Activated naive CD8-positive, alpha-beta T cell treated with anti-CD3 and anti-CD28 coated beads, Interleukin-2, amount 50 U/mL, for 24 hours (primary cell): ENCODE measurements around the gene MAP3K5.

Experiments used
- ATAC-seq: fragments of 150-1000 bp; cut with Tn5 transposase; one replicate; pipeline ENCODE4 v1.10.0; 2021
- DNase-seq: peaks from one replicate; pipeline ENCODE4 v3.0.0; 2021
- H3K27ac Mint-ChIP-seq: one replicate; pipeline ENCODE4 v1.8.0; 2021; ENCODE audit warnings: mild to moderate bottlenecking, mixed read lengths
- H3K27me3 Mint-ChIP-seq: one replicate; pipeline ENCODE4 v1.8.0; 2021; ENCODE audit warnings: mixed read lengths
- H3K36me3 Mint-ChIP-seq: one replicate; pipeline ENCODE4 v1.8.0; 2021; ENCODE audit warnings: low read depth, mixed read lengths
- H3K4me1 Mint-ChIP-seq: one replicate; pipeline ENCODE4 v1.8.0; 2021; ENCODE audit warnings: mixed read lengths
- H3K4me3 Mint-ChIP-seq: one replicate; pipeline ENCODE4 v1.8.0; 2021; ENCODE audit warnings: mild to moderate bottlenecking, moderate library complexity, mixed read lengths
- H3K9me3 Mint-ChIP-seq: one replicate; pipeline ENCODE4 v1.8.0; 2021; ENCODE audit warnings: mixed read lengths

MAP3K5 gene

DNA sequence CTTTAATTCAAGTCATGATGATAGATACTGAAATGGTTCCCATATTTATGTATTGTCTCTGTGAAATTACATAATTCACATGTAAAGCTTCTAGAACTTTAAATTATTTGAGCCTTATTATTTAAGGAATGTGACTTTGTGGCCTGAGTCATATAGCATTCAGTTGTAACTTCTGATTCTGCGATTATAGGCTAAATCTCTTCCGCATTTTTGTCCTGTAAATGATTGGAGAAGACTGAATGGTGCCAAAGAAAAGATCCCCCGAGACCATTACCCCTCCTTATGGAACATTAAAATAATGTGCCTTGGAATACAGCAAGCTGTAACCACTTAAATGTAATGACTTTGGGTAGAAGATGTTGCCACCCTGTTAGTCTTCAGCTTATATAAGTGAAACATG lies 178.8 kb downstream of the MAP3K5 start:
- H3K36me3 Mint-ChIP-seq: peaks cover 7% of the 10 kb centered on the region
- DNase-seq: no peak

DNA sequence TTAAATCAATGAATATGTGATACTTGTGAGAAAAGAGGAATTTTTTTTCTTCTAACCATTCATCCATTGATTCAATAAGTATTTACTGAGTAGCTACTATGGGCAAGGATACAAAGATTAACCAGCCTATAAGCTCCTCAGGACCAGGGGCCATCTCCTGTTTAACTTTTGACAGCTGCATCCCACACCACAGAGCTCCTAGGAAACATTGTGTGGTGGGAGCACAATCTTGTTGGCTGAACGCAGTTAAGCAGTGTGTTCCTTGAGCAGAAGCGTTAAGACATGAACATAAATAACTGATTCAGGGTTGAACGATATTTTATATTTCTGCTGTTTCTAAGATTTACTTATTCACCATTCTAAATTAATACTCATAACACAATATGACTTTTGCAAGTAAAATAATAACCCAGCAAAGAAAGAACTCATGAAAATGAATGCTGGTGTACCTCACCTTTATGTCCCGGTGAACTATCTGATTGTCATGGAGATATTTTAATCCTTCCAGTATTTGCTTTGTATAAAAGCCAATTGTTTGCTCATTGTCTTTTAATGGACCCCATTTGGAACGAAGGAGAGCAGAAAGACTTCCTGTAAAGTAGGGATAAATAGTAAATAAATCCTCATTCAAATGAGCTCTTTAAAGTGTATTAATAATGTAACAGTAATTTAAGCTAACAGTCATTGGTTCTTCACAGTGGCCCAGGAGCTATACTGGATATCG lies 179.4 kb downstream of the MAP3K5 start:
- H3K27me3 Mint-ChIP-seq: no peaks in the 10 kb centered on the region
- ATAC-seq (no peak), DNase-seq (no peak)
- H3K9me3 Mint-ChIP-seq: no peaks in the 10 kb centered on the region
- no peak overlapping the region for H3K27ac Mint-ChIP-seq
- peaks cover 7% of the 10 kb centered on the region for H3K36me3 Mint-ChIP-seq
- peaks cover 17% of the 10 kb centered on the region for H3K4me1 Mint-ChIP-seq
- no peak overlapping the region for H3K4me3 Mint-ChIP-seq

More for the DNA sequence above, 178.8 kb downstream of the MAP3K5 start:
- H3K4me1 Mint-ChIP-seq: peaks cover 13% of the 10 kb centered on the region
- no peak for ATAC-seq
- no peaks in the 10 kb centered on the region for H3K27me3 Mint-ChIP-seq
- H3K4me3 Mint-ChIP-seq: no peak overlapping the region
- H3K9me3 Mint-ChIP-seq: no peaks in the 10 kb centered on the region
- H3K27ac Mint-ChIP-seq: no peak overlapping the region

DNA sequence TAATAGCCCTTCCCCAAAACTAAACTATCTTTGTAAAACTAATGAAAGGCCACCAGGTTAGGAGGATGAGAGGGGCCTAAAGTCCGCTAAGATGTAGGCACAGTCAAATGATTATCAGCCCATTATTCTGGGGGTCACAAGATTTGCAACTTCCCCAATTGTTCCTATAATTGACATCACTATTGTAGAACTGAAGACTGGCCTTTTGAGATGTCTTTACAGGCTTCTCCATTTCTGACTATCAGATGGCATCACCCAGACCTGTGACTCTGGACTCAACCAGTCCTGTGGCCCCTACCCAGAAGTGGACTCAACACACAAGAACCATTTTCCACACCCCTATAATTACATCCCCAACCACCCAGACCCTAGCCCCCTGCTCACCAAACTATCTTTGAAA lies 180.5 kb downstream of the MAP3K5 start:
- H3K4me1 Mint-ChIP-seq: peaks cover 17% of the 10 kb centered on the region
- H3K27me3 Mint-ChIP-seq: no peaks in the 10 kb centered on the region
- no peak overlapping the region for H3K27ac Mint-ChIP-seq
- no peak for DNase-seq
- H3K36me3 Mint-ChIP-seq: peaks cover 7% of the 10 kb centered on the region
- no peaks in the 10 kb centered on the region for H3K9me3 Mint-ChIP-seq
- ATAC-seq: no peak
- no peak overlapping the region for H3K4me3 Mint-ChIP-seq

DNA sequence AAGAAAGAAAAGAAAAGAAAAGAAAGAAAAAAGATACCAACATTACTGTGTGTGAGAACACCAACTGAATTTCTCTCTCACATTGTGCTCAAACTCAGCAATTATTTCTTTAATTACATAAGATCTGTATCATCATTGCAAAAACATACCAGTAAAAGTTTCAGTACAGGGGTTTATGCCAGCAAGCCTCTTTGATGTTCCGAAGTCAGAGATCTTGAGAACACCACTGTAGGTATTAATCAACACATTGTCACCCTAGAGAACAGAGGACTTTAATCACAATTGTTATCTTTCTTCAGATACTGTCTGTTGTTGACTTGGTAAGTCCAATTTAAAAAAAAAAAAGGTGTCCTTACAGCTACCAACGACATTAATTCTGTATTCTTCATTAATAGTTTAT lies 181.1 kb downstream of the MAP3K5 start:
- DNase-seq (no peak), ATAC-seq (no peak)
- Mint-ChIP-seq H3K9me3 (no peaks in the 10 kb centered on the region), H3K27ac (no peak overlapping the region), H3K36me3 (peaks cover 7% of the 10 kb centered on the region), H3K4me1 (peaks cover 17% of the 10 kb centered on the region), H3K27me3 (no peaks in the 10 kb centered on the region), H3K4me3 (no peak overlapping the region)

DNA sequence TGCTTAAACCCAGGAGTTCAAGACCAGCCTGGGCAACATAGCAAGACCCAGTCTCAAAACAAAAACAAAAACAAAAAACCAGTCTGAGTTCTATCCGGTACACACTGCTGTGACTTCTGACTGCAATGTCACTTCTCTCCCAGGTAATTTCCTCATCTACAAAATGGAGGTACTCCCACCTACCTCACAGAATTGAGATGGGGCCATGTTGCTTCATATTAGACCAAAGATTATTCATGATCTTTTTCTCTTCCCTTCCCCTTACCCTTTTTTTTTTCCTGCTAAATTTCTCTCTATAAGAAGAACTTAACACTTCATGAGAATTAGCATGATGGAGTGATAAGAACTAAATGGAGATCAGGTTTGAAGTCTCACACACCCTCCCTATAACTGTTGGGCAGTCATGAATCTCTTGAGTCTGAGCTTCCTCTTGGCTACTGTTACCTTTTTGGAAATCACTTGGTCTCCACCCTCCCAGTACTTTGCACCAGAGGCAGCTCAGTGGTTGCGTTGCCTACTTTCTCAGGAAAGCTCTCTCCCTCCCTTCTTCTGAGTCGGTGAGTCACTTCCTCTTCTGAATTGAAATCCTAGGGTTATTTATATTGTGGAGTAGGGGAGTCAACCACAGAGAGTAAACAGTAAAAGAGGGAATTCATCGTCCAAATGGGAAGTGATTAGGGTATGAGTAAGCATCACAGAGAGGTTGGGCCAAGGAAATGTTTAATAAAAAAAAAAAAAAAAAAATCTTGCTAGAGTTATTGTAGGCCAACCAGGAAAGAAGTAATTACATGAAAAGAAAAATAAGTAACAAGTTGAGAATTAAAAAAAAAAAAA lies 182.2 kb downstream of the MAP3K5 start:
- no peaks in the 10 kb centered on the region for H3K9me3 Mint-ChIP-seq
- H3K27me3 Mint-ChIP-seq: no peaks in the 10 kb centered on the region
- peak overlapping the region; percentile 64 for H3K27ac Mint-ChIP-seq
- DNase-seq (no peak), ATAC-seq (no peak)
- no peak overlapping the region for H3K4me3 Mint-ChIP-seq
- peaks cover 7% of the 10 kb centered on the region for H3K36me3 Mint-ChIP-seq
- H3K4me1 Mint-ChIP-seq: peaks cover 17% of the 10 kb centered on the region

- no peak for DNase-seq
- Mint-ChIP-seq H3K4me3 (no peak overlapping the region), H3K27me3 (no peaks in the 10 kb centered on the region), H3K36me3 (peaks cover 9% of the 10 kb centered on the region), H3K9me3 (no peaks in the 10 kb centered on the region), H3K4me1 (peaks cover 17% of the 10 kb centered on the region), H3K27ac (no peak overlapping the region)
- no peak for ATAC-seq
Measured at GRCh38 chr6:136608991-136609390, 183.3 kb downstream of the MAP3K5 start.

GRCh38 chr6:136607932-136608772 lies 184.1 kb downstream of the MAP3K5 start:
- no peak overlapping the region for H3K4me3 Mint-ChIP-seq
- H3K36me3 Mint-ChIP-seq: peaks cover 13% of the 10 kb centered on the region
- no peaks in the 10 kb centered on the region for H3K9me3 Mint-ChIP-seq
- H3K27ac Mint-ChIP-seq: no peak overlapping the region
- peak; percentile 85 for DNase-seq
- ATAC-seq: peak; percentile 90
- H3K27me3 Mint-ChIP-seq: no peaks in the 10 kb centered on the region
- H3K4me1 Mint-ChIP-seq: peaks cover 17% of the 10 kb centered on the region

GRCh38 chr6:136607204-136607931 lies 184.9 kb downstream of the MAP3K5 start:
- no peaks in the 10 kb centered on the region for H3K9me3 Mint-ChIP-seq
- H3K4me3 Mint-ChIP-seq: no peak overlapping the region
- peaks cover 13% of the 10 kb centered on the region for H3K36me3 Mint-ChIP-seq
- no peaks in the 10 kb centered on the region for H3K27me3 Mint-ChIP-seq
- DNase-seq (no peak), ATAC-seq (no peak)
- H3K27ac Mint-ChIP-seq: no peak overlapping the region
- H3K4me1 Mint-ChIP-seq: peaks cover 17% of the 10 kb centered on the region

DNA sequence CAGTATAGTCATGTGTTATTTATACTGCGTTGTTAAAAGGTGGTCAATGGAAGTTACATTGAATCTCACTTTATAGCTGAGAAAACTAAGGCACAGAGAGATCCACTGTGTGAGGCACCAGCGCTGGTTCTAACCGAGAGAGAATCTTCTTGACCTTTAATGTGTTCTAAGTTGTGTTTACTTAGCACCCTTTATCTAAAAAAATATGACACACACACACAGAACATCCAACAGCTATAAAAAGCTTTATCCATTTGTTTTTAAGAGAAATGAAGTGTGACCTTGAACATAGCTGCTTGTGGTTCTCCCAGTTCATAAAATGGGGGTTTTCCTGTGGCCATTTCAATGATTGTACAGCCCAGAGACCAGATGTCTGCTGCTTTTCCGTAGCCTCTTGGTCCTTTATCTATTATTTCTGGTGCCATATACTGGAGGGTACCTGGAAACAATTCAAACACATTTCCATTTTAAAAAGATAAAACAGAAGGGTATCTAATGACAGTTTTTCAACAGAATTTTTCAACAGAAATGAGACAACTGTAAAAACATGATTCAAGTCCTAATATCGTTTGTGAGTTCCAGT lies 187.3 kb downstream of the MAP3K5 start:
- ATAC-seq: no peak
- Mint-ChIP-seq H3K27me3 (no peaks in the 10 kb centered on the region), H3K27ac (no peak overlapping the region), H3K9me3 (no peaks in the 10 kb centered on the region), H3K4me1 (peaks cover 10% of the 10 kb centered on the region), H3K36me3 (peaks cover 15% of the 10 kb centered on the region), H3K4me3 (no peak overlapping the region)
- no peak for DNase-seq

DNA sequence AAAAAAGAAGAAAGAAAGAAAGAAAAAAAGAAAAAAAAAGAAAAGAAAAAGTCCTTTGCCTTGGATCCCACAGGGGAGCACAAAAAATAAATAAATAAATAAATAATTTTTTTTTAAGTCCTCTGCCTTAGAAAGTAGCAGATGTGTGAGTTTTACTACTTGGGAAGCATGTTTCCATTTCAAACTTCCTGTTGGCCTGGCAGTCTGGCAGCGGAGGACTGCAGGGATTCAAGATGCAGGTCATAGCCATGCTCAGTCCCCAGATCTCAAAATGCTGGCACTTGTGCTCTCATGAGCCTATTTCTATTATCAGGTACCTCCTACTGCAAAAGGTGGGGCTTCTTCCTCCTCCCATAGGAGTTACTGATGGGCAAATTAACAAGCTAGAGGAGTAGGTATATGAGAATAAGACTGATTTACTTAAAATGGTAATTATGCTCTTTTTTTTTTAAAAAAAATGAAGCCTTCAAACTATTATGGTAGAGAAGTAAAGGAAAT lies 187.9 kb downstream of the MAP3K5 start:
- no peaks in the 10 kb centered on the region for H3K9me3 Mint-ChIP-seq
- H3K27ac Mint-ChIP-seq: no peak overlapping the region
- no peak for DNase-seq
- no peak for ATAC-seq
- no peaks in the 10 kb centered on the region for H3K27me3 Mint-ChIP-seq
- H3K36me3 Mint-ChIP-seq: peaks cover 12% of the 10 kb centered on the region
- no peak overlapping the region for H3K4me3 Mint-ChIP-seq
- H3K4me1 Mint-ChIP-seq: peaks cover 7% of the 10 kb centered on the region

GRCh38 chr6:136600818-136601217 lies 191.5 kb downstream of the MAP3K5 start:
- Mint-ChIP-seq H3K9me3 (no peaks in the 10 kb centered on the region), H3K4me1 (peaks cover 5% of the 10 kb centered on the region), H3K27ac (no peak overlapping the region), H3K36me3 (peaks cover 22% of the 10 kb centered on the region), H3K27me3 (no peaks in the 10 kb centered on the region), H3K4me3 (no peak overlapping the region)
- DNase-seq: no peak
- no peak for ATAC-seq

GRCh38 chr6:136599329-136600011 lies 192.8 kb downstream of the MAP3K5 start:
- DNase-seq: no peak
- no peaks in the 10 kb centered on the region for H3K27me3 Mint-ChIP-seq
- H3K36me3 Mint-ChIP-seq: peaks cover 23% of the 10 kb centered on the region
- no peak for ATAC-seq
- peaks cover 10% of the 10 kb centered on the region for H3K4me1 Mint-ChIP-seq
- H3K27ac Mint-ChIP-seq: no peak overlapping the region
- no peak overlapping the region for H3K4me3 Mint-ChIP-seq
- no peaks in the 10 kb centered on the region for H3K9me3 Mint-ChIP-seq

GRCh38 chr6:136598048-136598447 lies 194.2 kb downstream of the MAP3K5 start:
- Mint-ChIP-seq H3K4me3 (no peak overlapping the region), H3K36me3 (peaks cover 28% of the 10 kb centered on the region), H3K27ac (no peak overlapping the region), H3K9me3 (no peaks in the 10 kb centered on the region), H3K4me1 (peaks cover 24% of the 10 kb centered on the region), H3K27me3 (no peaks in the 10 kb centered on the region)
- DNase-seq (no peak), ATAC-seq (no peak)
